Fibroblast of villous mesenchyme (primary cell): Measurements from ENCODE around the gene SUSD3. TPM values are rescaled to one million over a fixed set of nuclear protein-coding genes. Genes with fewer than 3 reads are reported as not detected.

Experiments used
- DNase-seq: peaks from one replicate; pipeline ENCODE4 v3.0.0-alpha.2; 2010; ENCODE audit warnings: low read depth
- H3K4me3 ChIP-seq: 2 replicates; pipeline ENCODE4 v1.5.1; 2011; ENCODE audit warnings: low read depth, mild to moderate bottlenecking, low read length
- CTCF ChIP-seq: IDR thresholded peaks from 2 replicates; pipeline ENCODE4 v1.5.1; 2012; ENCODE audit warnings: low read depth, mild to moderate bottlenecking, low read length; ENCODE audit not compliant: insufficient read depth
- total RNA-seq: library from RNA; depleted of rRNA; stranded (reverse); fragments of >200 nt; gene quantifications from 2 replicates; pipeline ENCODE4 v1.2.3, GENCODE V29; 2012

The SUSD3 gene
- total RNA-seq, 1 donor, result 12.1 TPM

GRCh38 chr9:93081931-93082330, 23.4 kb downstream of the SUSD3 start:
- TF ChIP-seq CTCF, result no peak
- H3K4me3 ChIP-seq, result no peak overlapping the region
- peak; percentile 86 for DNase-seq

- TF ChIP-seq CTCF, result no peak
- no peak for DNase-seq
- no peak overlapping the region for H3K4me3 ChIP-seq
These were observed 24.4 kb downstream of the SUSD3 start for GRCh38 chr9:93082841-93083411.

GRCh38 chr9:93083592-93084470, 25.3 kb downstream of the SUSD3 start:
- no peak for TF ChIP-seq CTCF
- peak; percentile 51 for DNase-seq
- no peak overlapping the region for H3K4me3 ChIP-seq

- TF ChIP-seq CTCF, result no peak
- DNase-seq, result no peak
These were observed 26.0 kb downstream of the SUSD3 start for GRCh38 chr9:93084471-93084881.

GRCh38 chr9:93085676-93086075, 27.2 kb downstream of the SUSD3 start:
- DNase-seq, result no peak
- no peak for TF ChIP-seq CTCF
- H3K4me3 ChIP-seq, result no peak overlapping the region

More at GRCh38 chr9:93084471-93084881, 26.0 kb downstream of the SUSD3 start:
- H3K4me3 ChIP-seq, result no peak overlapping the region

- TF ChIP-seq CTCF, result no peak
- no peak overlapping the region for H3K4me3 ChIP-seq
- no peak for DNase-seq
These were observed 28.1 kb downstream of the SUSD3 start for GRCh38 chr9:93086447-93087224.
